ENCODE data around the gene TTLL9. TPM values are rescaled to one million over a fixed set of nuclear protein-coding genes. Genes with fewer than 3 reads are reported as not detected.

The TTLL9 gene
- total and polyA plus RNA-seq, 2 donors (not counting 1 experiment from before 2014, with no cell fraction given): 0.74 to 0.76 TPM

GRCh38 chr20:31934491-31934890 is 64.1 kb downstream of the TTLL9 start:
- Mint-ChIP-seq H3K27me3 (no peaks in the 10 kb centered on the region), H3K9me3 (ENCODE audit: insufficient read depth) (no peaks in the 10 kb centered on the region), H3K4me1 (no peaks in the 10 kb centered on the region), H3K4me3 (no peak overlapping the region), H3K27ac (no peak overlapping the region)
- CTCF ChIA-PET: no interaction called here
- POLR2A ChIA-PET: no interaction called here
- no peak overlapping the region for H2AFZ ChIP-seq (ENCODE audit: insufficient read depth, low read depth, low read length, poor library complexity, severe bottlenecking)
- TF ChIP-seq CTCF (IDR thresholded peaks at IDR 0.05): no peak
- H3K4me2 ChIP-seq (replicated peaks; ENCODE audit: low read depth, low read length, poor library complexity, severe bottlenecking): no peak overlapping the region
- H3K9me3 ChIP-seq (ENCODE audit: control extremely low read depth in 1 of 3, control insufficient read depth in 2 of 3, insufficient read depth in 1 of 3, low read length in 2 of 3): no peaks in the 10 kb centered on the region
- no peaks in the 10 kb centered on the region for H4K20me1 ChIP-seq (ENCODE audit: control insufficient read depth, insufficient read depth, low read length, poor library complexity, severe bottlenecking)
- H3K79me2 ChIP-seq (ENCODE audit: control insufficient read depth, insufficient read depth, low read length): no peaks in the 10 kb centered on the region
- no peak overlapping the region for H3K9ac ChIP-seq (ENCODE audit: low read length)
- H3K4me1 ChIP-seq (ENCODE audit: control insufficient read depth in 2 of 2, insufficient read depth in 2 of 2, low read length in 2 of 2): no peaks in the 10 kb centered on the region
- no peak for DNase-seq
- H3K4me3 ChIP-seq (ENCODE audit: control extremely low read depth in 1 of 5, extremely low read depth in 1 of 5, insufficient read depth in 1 of 5, low read depth in 2 of 5, low read length in 4 of 5): no peak overlapping the region
- intact Hi-C loops (cut with micrococcal nuclease): no loop called here
- H3K27me3 ChIP-seq (replicated peaks in 1 of 4; ENCODE audit: control extremely low read depth in 1 of 4, control insufficient read depth in 3 of 4, insufficient read depth in 4 of 4, low read length in 3 of 4): no peaks in the 10 kb centered on the region
- H3K36me3 ChIP-seq (replicated peaks in 1 of 2; ENCODE audit: control extremely low read depth in 1 of 2, control insufficient read depth in 1 of 2, extremely low read depth in 1 of 2, insufficient read depth in 2 of 2, low read length in 1 of 2): no peaks in the 10 kb centered on the region
- WGBS (ENCODE audit: insufficient coverage): 94% methylated on average over 14 of the region's 14 CpGs
- no peak overlapping the region for H3K27ac ChIP-seq (ENCODE audit: low read length in 2 of 2)
- no peak for ATAC-seq (ENCODE audit: low read depth)

- H3K4me2 ChIP-seq (replicated peaks; ENCODE audit: low read depth, low read length, poor library complexity, severe bottlenecking): no peak overlapping the region
- H3K79me2 ChIP-seq (ENCODE audit: control insufficient read depth, insufficient read depth, low read length): no peaks in the 10 kb centered on the region
- ChIA-PET POLR2A (no interaction called here), CTCF (no interaction called here)
- 80% methylated on average over 6 of the region's 8 CpGs for WGBS (ENCODE audit: insufficient coverage)
- no peaks in the 10 kb centered on the region for H3K9me3 Mint-ChIP-seq (ENCODE audit: insufficient read depth)
- no peak for TF ChIP-seq CTCF (IDR thresholded peaks at IDR 0.05)
- no peak for TF ChIP-seq EZH2 (IDR thresholded peaks at IDR 0.05; ENCODE audit: borderline replicate concordance, insufficient read depth, low read depth, low read length, poor library complexity, severe bottlenecking)
- H4K20me1 ChIP-seq (ENCODE audit: control insufficient read depth, insufficient read depth, low read length, poor library complexity, severe bottlenecking): no peaks in the 10 kb centered on the region
- DNase-seq (no peak), ATAC-seq (ENCODE audit: low read depth) (no peak)
- intact Hi-C loops (cut with micrococcal nuclease): no loop called here
- H3K4me1 ChIP-seq (ENCODE audit: control insufficient read depth in 2 of 2, insufficient read depth in 2 of 2, low read length in 2 of 2): no peaks in the 10 kb centered on the region
- H3K27ac ChIP-seq (ENCODE audit: low read length in 2 of 2): no peak overlapping the region
- no peaks in the 10 kb centered on the region for H3K36me3 ChIP-seq (replicated peaks in 1 of 2; ENCODE audit: control extremely low read depth in 1 of 2, control insufficient read depth in 1 of 2, extremely low read depth in 1 of 2, insufficient read depth in 2 of 2, low read length in 1 of 2)
- no peaks in the 10 kb centered on the region for H3K9me3 ChIP-seq (ENCODE audit: control extremely low read depth in 1 of 3, control insufficient read depth in 2 of 3, insufficient read depth in 1 of 3, low read length in 2 of 3)
- no peak overlapping the region for H3K4me3 Mint-ChIP-seq
- no peaks in the 10 kb centered on the region for H3K4me1 Mint-ChIP-seq
- no peak overlapping the region for H2AFZ ChIP-seq (ENCODE audit: insufficient read depth, low read depth, low read length, poor library complexity, severe bottlenecking)
- no peaks in the 10 kb centered on the region for H3K27me3 ChIP-seq (replicated peaks in 1 of 4; ENCODE audit: control extremely low read depth in 1 of 4, control insufficient read depth in 3 of 4, insufficient read depth in 4 of 4, low read length in 3 of 4)
- H3K9ac ChIP-seq (ENCODE audit: low read length): no peak overlapping the region
- H3K27ac Mint-ChIP-seq: no peak overlapping the region
- H3K4me3 ChIP-seq (ENCODE audit: control extremely low read depth in 1 of 5, extremely low read depth in 1 of 5, insufficient read depth in 1 of 5, low read depth in 2 of 5, low read length in 4 of 5): no peak overlapping the region
- H3K27me3 Mint-ChIP-seq: no peaks in the 10 kb centered on the region
These were observed 64.7 kb downstream of the TTLL9 start for GRCh38 chr20:31934968-31935764.

All from B cell (primary cell).